PFSK-1 (cell line): ENCODE results near the gene SCUBE1.

Experiments
- FOXP2 ChIP-seq: optimal IDR thresholded peaks from 2 replicates; pipeline ENCODE3; 2011; ENCODE audit warnings: borderline replicate concordance, control low read depth, inconsistent platforms; ENCODE audit not compliant: insufficient read depth; ENCODE audit errors: extremely low read length, extremely low read depth
- POLR2AphosphoS5 ChIP-seq: IDR thresholded peaks from 2 replicates; pipeline ENCODE4 v1.6.1; 2012; ENCODE audit warnings: low read depth, mild to moderate bottlenecking, control low read depth, low read length, moderate library complexity
- SIN3A ChIP-seq: IDR thresholded peaks from 2 replicates; pipeline ENCODE4 v1.6.1; 2012; ENCODE audit warnings: mild to moderate bottlenecking, low read length, moderate library complexity, borderline replicate concordance; ENCODE audit not compliant: insufficient read depth
- TAF1 ChIP-seq: IDR thresholded peaks from 2 replicates; pipeline ENCODE4 v1.6.1; 2012; ENCODE audit warnings: low read length, control low read depth, borderline replicate concordance; ENCODE audit not compliant: insufficient read depth
- TF ChIP-seq, protein P1 (sequence below), 2 experiments: IDR thresholded peaks; 2 replicates each; pipeline versions ENCODE4 v1.6.1 to v1.8.0; 2011 to 2012; ENCODE audit warnings: low read depth in 2 of 2, low read length in 2 of 2, control low read depth in 1 of 2, inconsistent platforms in 1 of 2, mild to moderate bottlenecking in 1 of 2, moderate library complexity in 1 of 2; ENCODE audit not compliant: insufficient read depth in 1 of 2

SCUBE1 gene

DNA sequence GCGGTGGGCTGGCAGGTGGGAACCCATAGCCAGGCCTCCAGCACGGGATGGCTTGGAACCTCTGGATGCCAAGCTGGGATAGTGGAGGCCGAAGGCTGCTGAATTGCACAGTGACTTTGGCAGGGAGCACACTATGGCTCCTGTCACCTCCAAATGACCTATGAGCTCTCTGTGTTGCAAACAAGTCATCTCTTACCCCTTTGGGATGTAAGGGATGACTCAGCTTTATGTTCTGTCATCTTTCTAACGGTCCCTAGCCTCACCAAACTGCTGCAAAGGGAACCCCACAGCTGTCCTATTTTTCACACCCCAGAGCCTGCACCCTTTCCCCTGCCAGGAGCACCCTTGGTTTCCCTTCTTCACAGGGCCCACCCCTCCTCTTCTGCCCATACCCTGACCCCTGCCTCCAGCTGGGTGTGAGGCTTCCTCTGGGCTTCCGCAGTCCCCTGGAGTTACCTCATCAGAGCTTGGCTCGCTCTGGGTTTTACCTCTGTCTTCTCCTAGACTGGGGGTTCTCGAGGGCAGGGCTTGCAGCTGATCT is 2.7 kb upstream of the SCUBE1 start:
- no peak for TF ChIP-seq TAF1

DNA sequence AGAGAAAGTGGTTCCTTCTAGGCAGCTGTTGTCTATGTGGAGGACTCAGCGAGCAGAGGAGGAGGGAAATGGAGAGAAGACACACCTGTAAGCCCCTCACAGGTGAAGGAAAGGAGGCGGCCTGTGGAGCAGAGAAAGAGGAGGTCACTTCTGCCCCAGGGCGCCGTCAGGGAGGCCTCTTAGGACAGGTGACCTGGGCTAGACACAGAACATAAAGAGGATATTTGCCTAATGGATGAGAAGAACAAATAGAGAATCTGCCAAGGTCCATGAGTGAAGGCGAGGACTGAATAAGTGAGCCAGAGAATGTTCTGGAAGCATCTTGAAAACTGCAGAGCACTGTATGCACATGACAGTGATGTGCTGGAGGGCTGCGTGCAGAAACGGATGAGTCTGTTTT is 2.2 kb upstream of the SCUBE1 start:
- TF ChIP-seq, protein P1, sequence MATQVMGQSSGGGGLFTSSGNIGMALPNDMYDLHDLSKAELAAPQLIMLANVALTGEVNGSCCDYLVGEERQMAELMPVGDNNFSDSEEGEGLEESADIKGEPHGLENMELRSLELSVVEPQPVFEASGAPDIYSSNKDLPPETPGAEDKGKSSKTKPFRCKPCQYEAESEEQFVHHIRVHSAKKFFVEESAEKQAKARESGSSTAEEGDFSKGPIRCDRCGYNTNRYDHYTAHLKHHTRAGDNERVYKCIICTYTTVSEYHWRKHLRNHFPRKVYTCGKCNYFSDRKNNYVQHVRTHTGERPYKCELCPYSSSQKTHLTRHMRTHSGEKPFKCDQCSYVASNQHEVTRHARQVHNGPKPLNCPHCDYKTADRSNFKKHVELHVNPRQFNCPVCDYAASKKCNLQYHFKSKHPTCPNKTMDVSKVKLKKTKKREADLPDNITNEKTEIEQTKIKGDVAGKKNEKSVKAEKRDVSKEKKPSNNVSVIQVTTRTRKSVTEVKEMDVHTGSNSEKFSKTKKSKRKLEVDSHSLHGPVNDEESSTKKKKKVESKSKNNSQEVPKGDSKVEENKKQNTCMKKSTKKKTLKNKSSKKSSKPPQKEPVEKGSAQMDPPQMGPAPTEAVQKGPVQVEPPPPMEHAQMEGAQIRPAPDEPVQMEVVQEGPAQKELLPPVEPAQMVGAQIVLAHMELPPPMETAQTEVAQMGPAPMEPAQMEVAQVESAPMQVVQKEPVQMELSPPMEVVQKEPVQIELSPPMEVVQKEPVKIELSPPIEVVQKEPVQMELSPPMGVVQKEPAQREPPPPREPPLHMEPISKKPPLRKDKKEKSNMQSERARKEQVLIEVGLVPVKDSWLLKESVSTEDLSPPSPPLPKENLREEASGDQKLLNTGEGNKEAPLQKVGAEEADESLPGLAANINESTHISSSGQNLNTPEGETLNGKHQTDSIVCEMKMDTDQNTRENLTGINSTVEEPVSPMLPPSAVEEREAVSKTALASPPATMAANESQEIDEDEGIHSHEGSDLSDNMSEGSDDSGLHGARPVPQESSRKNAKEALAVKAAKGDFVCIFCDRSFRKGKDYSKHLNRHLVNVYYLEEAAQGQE (IDR thresholded peaks at IDR 0.05; ENCODE audit: insufficient read depth in 1 of 2, low read depth in 2 of 2, low read length in 2 of 2), result no peak
- no peak for TF ChIP-seq TAF1
- no peak for TF ChIP-seq POLR2AphosphoS5
- TF ChIP-seq FOXP2, result no peak
- TF ChIP-seq SIN3A, result no peak

DNA sequence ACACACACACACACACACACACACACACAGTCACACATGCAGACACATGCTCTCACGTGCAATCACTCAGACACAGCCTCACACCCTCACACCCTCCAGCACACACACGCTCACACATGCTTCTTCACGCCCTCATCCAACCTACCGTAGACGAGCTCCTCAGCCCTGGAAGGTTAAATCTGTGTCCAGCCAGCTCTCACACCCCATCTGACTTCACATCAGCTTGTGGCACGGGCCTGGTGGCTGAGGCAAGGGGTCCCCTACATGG is 1.3 kb upstream of the SCUBE1 start:
- TF ChIP-seq SIN3A, result no peak
- no peak for TF ChIP-seq TAF1
- no peak for TF ChIP-seq FOXP2
- TF ChIP-seq, protein P1 (IDR thresholded peaks at IDR 0.05; ENCODE audit: insufficient read depth in 1 of 2, low read depth in 2 of 2, low read length in 2 of 2), result no peak
- TF ChIP-seq POLR2AphosphoS5, result no peak

DNA sequence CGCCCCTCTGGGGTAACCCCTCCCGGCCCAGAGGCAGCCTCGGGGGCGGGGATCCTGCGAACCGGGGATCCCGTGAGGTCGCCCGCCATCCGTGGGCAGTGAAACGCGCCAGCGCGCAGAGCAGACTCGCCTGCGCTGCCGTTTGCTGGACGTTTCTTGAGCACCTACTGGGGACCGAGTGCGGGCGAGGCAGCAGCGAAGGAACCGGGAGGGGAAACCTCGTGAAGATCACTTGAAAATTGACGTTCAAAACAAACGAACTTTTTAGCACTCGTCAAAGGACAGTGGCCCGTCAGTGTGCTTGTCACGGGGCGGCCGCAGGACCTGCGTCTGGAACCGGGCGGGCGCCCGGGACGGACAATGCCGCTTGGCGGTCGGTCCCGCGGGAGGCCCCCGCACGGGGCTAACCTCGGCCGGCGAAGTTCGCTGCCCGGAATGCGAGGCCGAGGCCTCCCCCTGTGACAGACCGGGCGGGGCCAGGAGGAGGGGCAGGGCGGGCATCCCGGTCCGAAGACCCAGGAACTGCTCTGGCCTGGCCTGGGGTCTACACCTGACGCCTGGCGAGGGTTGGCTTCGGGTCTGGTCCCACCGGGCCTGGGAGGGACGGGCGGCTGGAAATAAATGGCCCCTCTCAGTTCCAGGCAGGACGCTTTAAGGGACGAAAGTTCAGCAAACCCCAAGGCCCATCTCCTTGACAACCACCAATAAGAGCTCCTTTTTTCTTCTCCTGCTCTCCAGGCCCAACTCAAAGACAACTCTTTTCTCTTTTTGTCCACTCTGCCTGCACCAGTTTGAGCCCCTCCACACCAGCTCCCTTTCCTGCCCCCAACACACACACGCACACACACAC is 723 bp upstream of the SCUBE1 start:
- TF ChIP-seq FOXP2 (no peak), TAF1 (no peak), SIN3A (no peak), POLR2AphosphoS5 (no peak)
- TF ChIP-seq, protein P1 (IDR thresholded peaks at IDR 0.05; ENCODE audit: insufficient read depth in 1 of 2, low read depth in 2 of 2, low read length in 2 of 2), result no peak

DNA sequence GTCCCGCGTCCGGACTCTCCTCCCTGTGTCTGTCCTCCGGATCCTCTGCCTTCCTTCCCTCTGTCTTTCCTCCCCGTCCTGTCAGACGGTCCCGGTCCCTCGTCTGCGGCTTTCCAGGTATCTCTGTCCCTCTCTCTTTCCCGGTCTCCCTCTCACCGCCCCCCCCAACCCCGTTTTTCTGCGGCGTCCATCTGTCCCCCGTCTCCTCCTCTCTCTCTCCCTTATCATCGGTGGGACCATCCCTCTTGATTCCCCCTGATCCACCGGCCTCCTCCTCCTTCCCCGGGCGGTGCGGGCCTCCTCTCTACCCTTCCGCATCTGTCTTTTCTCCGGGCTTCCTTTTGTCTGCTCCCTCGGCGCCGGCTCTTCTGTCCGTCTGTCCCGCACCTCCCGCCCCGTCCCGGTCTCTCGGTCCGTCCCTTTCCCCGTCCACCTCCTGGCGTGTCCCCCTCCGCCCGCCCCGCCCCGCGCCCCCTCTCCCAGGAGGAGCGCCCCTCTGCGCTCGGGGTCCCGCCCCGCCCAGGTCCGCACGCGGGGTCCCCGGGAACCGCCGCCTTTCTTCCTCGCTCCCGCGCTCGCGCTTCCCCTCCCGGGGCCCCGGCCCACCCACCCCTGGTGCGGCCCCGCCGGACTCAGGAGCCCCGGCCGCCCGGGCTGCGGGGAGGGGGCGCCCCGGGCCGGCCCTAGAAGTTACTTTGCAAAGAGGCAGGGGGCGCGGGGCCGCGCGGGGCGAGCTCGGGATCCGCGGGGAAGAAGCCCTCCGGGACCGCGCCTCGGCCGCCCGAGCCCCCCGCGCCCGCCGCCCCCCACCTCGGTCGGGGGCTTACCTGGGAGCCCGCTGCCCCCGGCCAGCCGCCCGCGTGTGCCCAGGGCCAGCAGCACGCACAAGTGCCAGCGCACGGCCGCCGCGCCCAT is 568 bp downstream of the SCUBE1 start:
- TF ChIP-seq TAF1, result no peak
- no peak for TF ChIP-seq POLR2AphosphoS5
- TF ChIP-seq SIN3A, result no peak
- TF ChIP-seq, protein P1 (IDR thresholded peaks at IDR 0.05; ENCODE audit: insufficient read depth in 1 of 2, low read depth in 2 of 2, low read length in 2 of 2), result no peak
- TF ChIP-seq FOXP2, result no peak
